Measurements from ENCODE around the gene MXD3. TPM values are rescaled to one million over a fixed set of nuclear protein-coding genes. Genes with fewer than 3 reads are reported as not detected.

The MXD3 gene
- total and polyA plus RNA-seq, 2 of the 4 experiments (the other 2 are of a cell fraction), result 7.3 to 12.9 TPM

GRCh38 chr5:177347699-177348098 lies 36.0 kb upstream of the MXD3 start:
- Histone ChIP-seq H3K9me1 (ENCODE audit: insufficient read depth, low read length) (peaks cover 14% of the 10 kb centered on the region; the same call in 1 of the 2 replicates), H3K4me3 (ENCODE audit: insufficient read depth, low read depth, low read length) (no peak overlapping the region), H4K5ac (ENCODE audit: low read depth, low read length) (no peak overlapping the region), H2BK15ac (ENCODE audit: low read depth, low read length) (no peak overlapping the region), H3K56ac (ENCODE audit: extremely low read depth, insufficient read depth, low read length) (no peak overlapping the region), H2BK20ac (ENCODE audit: low read depth, low read length) (no peak overlapping the region), H3K9me3 (ENCODE audit: control insufficient read depth, insufficient read depth, low read length) (no peaks in the 10 kb centered on the region), H3K18ac (ENCODE audit: low read depth, low read length) (no peak overlapping the region), H3K14ac (replicated peaks; ENCODE audit: low read depth, low read length) (no peak overlapping the region), H3K79me1 (ENCODE audit: low read depth in 1 of 2, low read length in 2 of 2) (peaks cover 51 to 58% of the 10 kb centered on the region in 2 experiments), H3K4ac (ENCODE audit: low read depth, low read length) (no peak overlapping the region), H4K8ac (ENCODE audit: low read depth in 2 of 2, low read length in 2 of 2) (no peak overlapping the region), H3K36me3 (ENCODE audit: control insufficient read depth, insufficient read depth, low read length) (peaks cover 7% of the 10 kb centered on the region; the same call in 1 of the 2 replicates), H2BK5ac (ENCODE audit: low read depth, low read length, poor library complexity, severe bottlenecking) (no peak overlapping the region), H3K27me3 (ENCODE audit: control insufficient read depth, insufficient read depth, low read length) (no peaks in the 10 kb centered on the region), H3K23ac (ENCODE audit: low read depth, low read length) (no peak overlapping the region), H2AK5ac (ENCODE audit: low read depth, low read length) (no peak overlapping the region), H4K20me1 (ENCODE audit: insufficient read depth, low read length) (peaks cover 18% of the 10 kb centered on the region), H3K4me1 (ENCODE audit: control insufficient read depth, insufficient read depth, low read length) (peaks cover 24% of the 10 kb centered on the region), H4K91ac (ENCODE audit: insufficient read depth, low read depth, low read length) (no peak overlapping the region), H2AFZ (replicated peaks; ENCODE audit: low read length, poor library complexity) (no peak overlapping the region), H3K4me2 (ENCODE audit: low read depth, low read length) (no peak overlapping the region), H3K27ac (ENCODE audit: insufficient read depth, low read length) (no peak overlapping the region), H2BK120ac (ENCODE audit: low read depth, low read length) (no peak overlapping the region), H2AK9ac (replicated peaks; ENCODE audit: low read depth, low read length, poor library complexity) (no peak overlapping the region), H3K9ac (ENCODE audit: low read depth, low read length) (no peak overlapping the region)
- no TSS peak for BruUV-seq (replicated peaks)
- dilution Hi-C loops (cut with HindIII; ENCODE audit: low sequenced_read_pairs, unreplicated experiment) (no loop called here), intact Hi-C loops (cut with micrococcal nuclease) (no loop called here), in situ Hi-C loops (cut with MboI; ENCODE audit: low sequenced_read_pairs) (no loop called here)
- DNase-seq, result no peak
- no peak for ATAC-seq (ENCODE audit: low read depth)
- ChIA-PET CTCF (no interaction called here), POLR2A (ENCODE audit: unreplicated experiment) (no interaction called here)
- WGBS, 2 experiments (ENCODE audit: extremely low coverage in 2 of 2, insufficient read length in 1 of 2), result 67% methylated on average over 1 of the region's 4 CpGs; no CpG with 5 or more reads in 1 of the 2 experiments
- TF ChIP-seq MAFK (IDR thresholded peaks at IDR 0.05; ENCODE audit: low read depth, low read length) (no peak), SMC3 (IDR thresholded peaks at IDR 0.05; ENCODE audit: low read depth, low read length) (no peak), MXI1 (IDR thresholded peaks at IDR 0.05; ENCODE audit: borderline replicate concordance, low read depth, low read length) (no peak), NFE2L2 (IDR thresholded peaks at IDR 0.05; ENCODE audit: low read depth, low read length) (no peak), FOS (IDR thresholded peaks at IDR 0.05; ENCODE audit: low read depth, low read length) (no peak), CEBPB (IDR thresholded peaks at IDR 0.05; ENCODE audit: low read depth, low read length) (no peak), ELK1 (IDR thresholded peaks at IDR 0.05; ENCODE audit: borderline replicate concordance, low read depth, low read length) (no peak), BHLHE40 (IDR thresholded peaks at IDR 0.05; ENCODE audit: low read depth, low read length) (no peak), USF2 (IDR thresholded peaks at IDR 0.05; ENCODE audit: low read depth, low read length) (no peak), RCOR1 (IDR thresholded peaks at IDR 0.05; ENCODE audit: insufficient replicate concordance, low read length) (no peak), RFX5 (IDR thresholded peaks at IDR 0.05; ENCODE audit: low read depth, low read length) (no peak), CTCF (conservative IDR thresholded peaks at IDR 0.05; ENCODE audit: low read depth, low read length) (no peak), RAD21 (IDR thresholded peaks at IDR 0.05; ENCODE audit: low read length) (no peak), CHD1 (IDR thresholded peaks at IDR 0.05; ENCODE audit: low read depth, low read length) (no peak), POLR2A (IDR thresholded peaks at IDR 0.05; ENCODE audit: low read depth, low read length) (no peak)
